ENCODE results near the gene RER1. TPM values are rescaled to one million over a fixed set of nuclear protein-coding genes. Genes with fewer than 3 reads are reported as not detected.

The RER1 gene
- total and polyA plus RNA-seq, 12 donors, result 55.5 to 107 (median 77.3) TPM

DNA sequence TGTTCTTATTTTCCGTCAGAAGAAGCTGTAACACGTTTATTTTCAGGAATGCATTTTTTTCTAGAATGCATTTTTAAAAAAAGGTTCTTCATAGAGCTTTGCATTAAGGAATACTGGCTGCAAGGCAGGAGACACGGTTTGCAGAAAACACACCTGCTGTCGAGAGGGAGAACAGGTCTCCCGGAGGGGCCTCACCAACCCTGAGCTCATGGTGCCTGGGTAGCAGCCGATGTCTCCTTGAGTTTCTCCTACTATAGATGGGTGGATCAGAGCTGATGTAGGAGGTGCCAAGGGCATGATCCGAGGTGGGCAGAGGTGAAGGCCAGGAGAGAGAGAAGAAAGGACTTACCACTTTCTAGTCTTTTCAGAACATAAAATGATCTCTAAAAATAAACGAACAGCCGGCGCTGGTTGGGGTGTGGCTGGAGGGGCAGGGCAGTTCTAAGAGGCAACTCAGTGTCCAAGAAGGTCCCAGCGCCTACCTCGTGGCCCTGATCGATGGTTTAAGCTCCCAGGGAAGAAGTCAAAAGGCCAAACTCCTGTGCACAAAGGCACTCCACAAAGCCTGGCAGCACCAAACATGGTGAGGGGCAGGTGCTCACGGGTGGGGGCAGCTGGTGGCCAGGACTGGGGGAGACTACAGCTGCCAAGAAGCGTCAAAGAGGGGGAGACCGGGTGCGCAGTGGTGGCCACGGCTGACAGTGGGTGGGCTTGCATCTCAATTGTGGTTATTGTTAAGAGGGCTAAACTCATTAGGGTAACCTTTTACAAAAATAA, 12.5 kb upstream of the RER1 start:
- H3K27me3 ChIP-seq, result no peaks in the 10 kb centered on the region
- WGBS, 2 donors, result 90% methylated on average over 18 of the region's 18 CpGs
- TF ChIP-seq, protein P1, sequence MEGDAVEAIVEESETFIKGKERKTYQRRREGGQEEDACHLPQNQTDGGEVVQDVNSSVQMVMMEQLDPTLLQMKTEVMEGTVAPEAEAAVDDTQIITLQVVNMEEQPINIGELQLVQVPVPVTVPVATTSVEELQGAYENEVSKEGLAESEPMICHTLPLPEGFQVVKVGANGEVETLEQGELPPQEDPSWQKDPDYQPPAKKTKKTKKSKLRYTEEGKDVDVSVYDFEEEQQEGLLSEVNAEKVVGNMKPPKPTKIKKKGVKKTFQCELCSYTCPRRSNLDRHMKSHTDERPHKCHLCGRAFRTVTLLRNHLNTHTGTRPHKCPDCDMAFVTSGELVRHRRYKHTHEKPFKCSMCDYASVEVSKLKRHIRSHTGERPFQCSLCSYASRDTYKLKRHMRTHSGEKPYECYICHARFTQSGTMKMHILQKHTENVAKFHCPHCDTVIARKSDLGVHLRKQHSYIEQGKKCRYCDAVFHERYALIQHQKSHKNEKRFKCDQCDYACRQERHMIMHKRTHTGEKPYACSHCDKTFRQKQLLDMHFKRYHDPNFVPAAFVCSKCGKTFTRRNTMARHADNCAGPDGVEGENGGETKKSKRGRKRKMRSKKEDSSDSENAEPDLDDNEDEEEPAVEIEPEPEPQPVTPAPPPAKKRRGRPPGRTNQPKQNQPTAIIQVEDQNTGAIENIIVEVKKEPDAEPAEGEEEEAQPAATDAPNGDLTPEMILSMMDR (IDR thresholded peaks at IDR 0.05), result no peak
- H3K4me3 ChIP-seq, result no peak overlapping the region
- H3K4me1 ChIP-seq, result peaks cover 4 to 14% (median 12%) of the 10 kb centered on the region in 9 donors
- intact Hi-C loops (cut with DNase I), result loop anchor here in 2 of 10 donors (5.0 to 10.0 kb wide), 2 partner anchors 47 to 54 kb away; no protein-coding TSS in a partner anchor
- H3K36me3 ChIP-seq, result no peaks in the 10 kb centered on the region
- DNase-seq, result no peak
- H3K9me3 ChIP-seq, result no peaks in the 10 kb centered on the region
- no peak for ATAC-seq
- no peak overlapping the region for H3K27ac ChIP-seq

- intact Hi-C loops (cut with DNase I), result loop anchor here in 8 of 10 donors (2.0 to 10.0 kb wide), 8 partner anchors 48 to 248 kb away; partner anchors contain the start of gene FAAP20 (in 1 of the 8)
Measured at GRCh38 chr1:2379733-2380404, 11.8 kb upstream of the RER1 start.

DNA sequence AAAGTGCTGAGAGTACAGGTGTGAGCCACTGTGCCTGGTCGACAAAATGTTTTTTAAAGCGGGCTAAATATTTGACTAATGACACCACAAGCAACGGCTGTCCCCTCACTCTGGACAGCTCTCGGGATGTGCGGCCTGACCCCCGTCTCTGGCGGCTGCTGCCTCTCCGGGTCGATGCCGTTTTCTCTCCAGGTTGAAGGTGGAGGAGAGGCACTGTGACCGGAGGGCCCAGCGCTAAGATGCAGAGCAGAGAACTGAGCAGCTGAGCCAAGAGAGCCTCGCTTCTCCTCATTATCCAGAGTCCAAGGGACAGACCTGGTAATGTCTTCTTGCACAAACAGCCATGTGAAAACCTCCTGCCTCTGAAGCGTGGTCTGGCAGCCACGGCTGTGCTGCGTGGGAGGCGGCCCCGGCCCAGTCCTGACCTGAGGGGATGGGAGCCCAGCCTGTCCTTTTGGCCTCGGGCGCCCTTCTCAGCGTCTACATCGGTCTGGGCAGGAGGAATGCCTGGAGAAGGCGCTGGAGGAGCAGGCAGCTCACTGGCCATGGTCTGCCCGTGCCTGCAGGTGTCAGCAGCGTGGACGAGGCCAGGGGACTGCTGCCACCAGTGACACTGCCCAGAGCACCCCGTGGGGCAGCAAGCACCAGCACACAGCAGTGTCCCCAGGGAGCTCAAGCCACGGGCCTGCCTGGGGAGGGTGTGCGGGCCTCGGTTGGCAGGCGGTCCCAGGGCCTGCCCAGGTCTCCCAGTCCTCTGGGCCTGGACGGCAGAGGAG, 10.6 kb upstream of the RER1 start:
- peaks cover 4 to 14% (median 12%) of the 10 kb centered on the region in 9 donors for H3K4me1 ChIP-seq
- peak in 5 of 8 donors; percentile 1 to 12 (median 8) for ATAC-seq

More at GRCh38 chr1:2379733-2380404, 11.8 kb upstream of the RER1 start:
- WGBS, 2 donors, result 94% methylated on average over 23 of the region's 23 CpGs
- Histone ChIP-seq H3K9me3 (no peaks in the 10 kb centered on the region), H3K4me1 (peaks cover 4 to 14% (median 12%) of the 10 kb centered on the region in 9 donors), H3K27me3 (no peaks in the 10 kb centered on the region), H3K36me3 (no peaks in the 10 kb centered on the region), H3K4me3 (no peak overlapping the region), H3K27ac (no peak overlapping the region)
- DNase-seq, result peak in 1 of 2 donors; percentile 11
- TF ChIP-seq, protein P1 (IDR thresholded peaks at IDR 0.05), result no peak
- ATAC-seq, result no peak

More for the DNA sequence above, 10.6 kb upstream of the RER1 start:
- Histone ChIP-seq H3K27ac (no peak overlapping the region), H3K36me3 (no peaks in the 10 kb centered on the region), H3K27me3 (no peaks in the 10 kb centered on the region), H3K9me3 (no peaks in the 10 kb centered on the region), H3K4me3 (peak overlapping the region in 1 of 10 donors; percentile 2)
- intact Hi-C loops (cut with DNase I), result loop anchor here in 9 of 10 donors (1.0 to 10.0 kb wide), 7 partner anchors 59 to 249 kb away; partner anchors contain the start of gene FAAP20 (in 1 of the 9)
- 72 to 76% methylated on average over 32 of the region's 32 CpGs for WGBS, 2 donors
- TF ChIP-seq, protein P1 (IDR thresholded peaks at IDR 0.05), result no peak
- DNase-seq, result no peak

Measured in heart right ventricle (tissue), 16 donors.